Measurements from ENCODE around the gene HLA-E. TPM values are rescaled to one million over a fixed set of nuclear protein-coding genes. Genes with fewer than 3 reads are reported as not detected.

The HLA-E gene
- 58.6 to 72.1 TPM (median 61.5 TPM) in 5 replicates for total RNA-seq (2022; extraction: Qiagen RNA extraction; ENCODE audit: low read depth)

GRCh38 chr6:30489081-30490025 is at the start of gene HLA-E:
TSS of gene HLA-E (plus strand) at chr6:30489509. CDS start at chr6:30489532, 23 bp downstream.

Other genes with a start within 250 kb of the HLA-E start
- 7.4 to 9.1 TPM (median 8.1 TPM) in 5 replicates for gene TRIM39, start 162.6 kb upstream of the HLA-E start, total RNA-seq (2022; extraction: Qiagen RNA extraction; ENCODE audit: low read depth)
- 54.6 to 73.4 TPM (median 72.6 TPM) in 5 replicates for gene RPP21, start 144.4 kb upstream of the HLA-E start, total RNA-seq (2022; extraction: Qiagen RNA extraction; ENCODE audit: low read depth)
- gene GNL1, start 67.0 kb downstream of the HLA-E start, total RNA-seq (2022; extraction: Qiagen RNA extraction; ENCODE audit: low read depth): 28.9 to 34.7 TPM (median 33.7 TPM) in 5 replicates
- gene PRR3, start 67.8 kb downstream of the HLA-E start, total RNA-seq (2022; extraction: Qiagen RNA extraction; ENCODE audit: low read depth): 15.1 to 17.6 TPM (median 16.6 TPM) in 5 replicates
- 49.8 to 66.6 TPM (median 57.8 TPM) in 5 replicates for gene ABCF1, start 81.9 kb downstream of the HLA-E start, total RNA-seq (2022; extraction: Qiagen RNA extraction; ENCODE audit: low read depth)
- gene PPP1R10, start 127.7 kb downstream of the HLA-E start, total RNA-seq (2022; extraction: Qiagen RNA extraction; ENCODE audit: low read depth): 28.5 to 44.3 TPM (median 30.3 TPM) in 5 replicates
- gene MRPS18B, start 128.3 kb downstream of the HLA-E start, total RNA-seq (2022; extraction: Qiagen RNA extraction; ENCODE audit: low read depth): 67.0 to 111 TPM (median 71.7 TPM) in 5 replicates
- gene ATAT1, start 137.4 kb downstream of the HLA-E start, total RNA-seq (2022; extraction: Qiagen RNA extraction; ENCODE audit: low read depth): 5.0 to 6.1 TPM (median 5.8 TPM) in 5 replicates
- gene C6orf136, start 157.6 kb downstream of the HLA-E start, total RNA-seq (2022; extraction: Qiagen RNA extraction; ENCODE audit: low read depth): 11.2 to 14.0 TPM (median 12.9 TPM) in 5 replicates
- 26.8 to 31.1 TPM (median 28.9 TPM) in 5 replicates for gene DHX16, start 183.5 kb downstream of the HLA-E start, total RNA-seq (2022; extraction: Qiagen RNA extraction; ENCODE audit: low read depth)
- 43.3 to 50.2 TPM (median 44.3 TPM) in 5 replicates for gene PPP1R18, start 197.1 kb downstream of the HLA-E start, total RNA-seq (2022; extraction: Qiagen RNA extraction; ENCODE audit: low read depth)
- 21.9 to 32.3 TPM (median 27.8 TPM) in 5 replicates for gene NRM, start 201.5 kb downstream of the HLA-E start, total RNA-seq (2022; extraction: Qiagen RNA extraction; ENCODE audit: low read depth)
- 14.2 to 22.0 TPM (median 16.7 TPM) in 5 replicates for gene MDC1, start 227.8 kb downstream of the HLA-E start, total RNA-seq (2022; extraction: Qiagen RNA extraction; ENCODE audit: low read depth)
- gene TUBB, start 230.8 kb downstream of the HLA-E start, total RNA-seq (2022; extraction: Qiagen RNA extraction; ENCODE audit: low read depth): 783 to 980 TPM (median 907 TPM) in 5 replicates

Data from A549 treated with RU486 at 1 μM for 4 hours (cell line).